Measurements from ENCODE around the gene LZTR1. TPM values are rescaled to one million over a fixed set of nuclear protein-coding genes. Genes with fewer than 3 reads are reported as not detected.

The LZTR1 gene
- total and polyA plus RNA-seq, 9 donors, result 28.2 to 73.4 (median 50.0) TPM

GRCh38 chr22:20995329-20996030 is 13.4 kb downstream of the LZTR1 start:
- H3K36me3 ChIP-seq, result no peaks in the 10 kb centered on the region
- TF ChIP-seq CTCF (IDR thresholded peaks at IDR 0.05) (no peak), EP300 (IDR thresholded peaks at IDR 0.05) (no peak), POLR2A (IDR thresholded peaks at IDR 0.05) (no peak)
- H3K4me1 ChIP-seq (ENCODE audit: insufficient read depth), result peaks cover 7% of the 10 kb centered on the region
- 85 to 88% (median 88%) methylated on average over 22 to 23 of the region's 23 CpGs for WGBS, 3 donors
- intact Hi-C loops (cut with DNase I), result no loop called here
- H3K27me3 ChIP-seq, result no peaks in the 10 kb centered on the region
- no peak for DNase-seq
- H3K4me3 ChIP-seq, result no peak overlapping the region
- H3K9me3 ChIP-seq, result no peaks in the 10 kb centered on the region
- no peak overlapping the region for H3K27ac ChIP-seq

- WGBS, 3 donors, result 88 to 91% (median 91%) methylated on average over 10 of the region's 10 CpGs
- no peaks in the 10 kb centered on the region for H3K27me3 ChIP-seq
- H3K4me1 ChIP-seq (ENCODE audit: insufficient read depth), result peaks cover 4% of the 10 kb centered on the region
- no peak for TF ChIP-seq CTCF (IDR thresholded peaks at IDR 0.05)
- no peak overlapping the region for H3K27ac ChIP-seq
- H3K36me3 ChIP-seq, result no peaks in the 10 kb centered on the region
- intact Hi-C loops (cut with DNase I), result no loop called here
- DNase-seq, result no peak
- H3K4me3 ChIP-seq, result no peak overlapping the region
- H3K9me3 ChIP-seq, result no peaks in the 10 kb centered on the region
Measured at GRCh38 chr22:20996031-20996410, 13.9 kb downstream of the LZTR1 start.

GRCh38 chr22:20996598-20997535 is 14.8 kb downstream of the LZTR1 start:
- no peaks in the 10 kb centered on the region for H3K36me3 ChIP-seq
- no peak overlapping the region for H3K27ac ChIP-seq
- intact Hi-C loops (cut with DNase I), result no loop called here
- 78 to 86% (median 78%) methylated on average over 23 to 27 of the region's 27 CpGs for WGBS, 3 donors
- H3K9me3 ChIP-seq, result no peaks in the 10 kb centered on the region
- no peaks in the 10 kb centered on the region for H3K27me3 ChIP-seq
- DNase-seq, result no peak
- peaks cover 4% of the 10 kb centered on the region for H3K4me1 ChIP-seq (ENCODE audit: insufficient read depth)
- TF ChIP-seq POLR2A (IDR thresholded peaks at IDR 0.05) (no peak), EP300 (IDR thresholded peaks at IDR 0.05) (no peak), CTCF (IDR thresholded peaks at IDR 0.05) (no peak)
- no peak overlapping the region for H3K4me3 ChIP-seq

- H3K4me3 ChIP-seq, result no peak overlapping the region
- WGBS, 3 donors, result 64 to 73% (median 66%) methylated on average over 13 of the region's 13 CpGs
- H3K27me3 ChIP-seq, result no peaks in the 10 kb centered on the region
- no peak for DNase-seq
- H3K36me3 ChIP-seq, result no peaks in the 10 kb centered on the region
- peaks cover 4% of the 10 kb centered on the region for H3K4me1 ChIP-seq (ENCODE audit: insufficient read depth)
- intact Hi-C loops (cut with DNase I), result no loop called here
- H3K27ac ChIP-seq, result peak overlapping the region in 1 of 2 donors; percentile 5
- TF ChIP-seq CTCF (IDR thresholded peaks at IDR 0.05), result no peak
- TF ChIP-seq EP300 (IDR thresholded peaks at IDR 0.05), result no peak
- TF ChIP-seq POLR2A (IDR thresholded peaks at IDR 0.05), result no peak
- no peaks in the 10 kb centered on the region for H3K9me3 ChIP-seq
Measured at GRCh38 chr22:20997536-20998257, 15.6 kb downstream of the LZTR1 start.
